ENCODE data around the gene ANGPTL4.
A peak's percentile ranks its signal among the peaks of the same experiment; 100 is the strongest.
"Not testable (repeated sequence)": the region's sequence is repeated elsewhere in the genome, so short reads cannot be mapped to it uniquely, and the experiment has no call there.

Gene ANGPTL4, protein sequence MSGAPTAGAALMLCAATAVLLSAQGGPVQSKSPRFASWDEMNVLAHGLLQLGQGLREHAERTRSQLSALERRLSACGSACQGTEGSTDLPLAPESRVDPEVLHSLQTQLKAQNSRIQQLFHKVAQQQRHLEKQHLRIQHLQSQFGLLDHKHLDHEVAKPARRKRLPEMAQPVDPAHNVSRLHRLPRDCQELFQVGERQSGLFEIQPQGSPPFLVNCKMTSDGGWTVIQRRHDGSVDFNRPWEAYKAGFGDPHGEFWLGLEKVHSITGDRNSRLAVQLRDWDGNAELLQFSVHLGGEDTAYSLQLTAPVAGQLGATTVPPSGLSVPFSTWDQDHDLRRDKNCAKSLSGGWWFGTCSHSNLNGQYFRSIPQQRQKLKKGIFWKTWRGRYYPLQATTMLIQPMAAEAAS

DNA sequence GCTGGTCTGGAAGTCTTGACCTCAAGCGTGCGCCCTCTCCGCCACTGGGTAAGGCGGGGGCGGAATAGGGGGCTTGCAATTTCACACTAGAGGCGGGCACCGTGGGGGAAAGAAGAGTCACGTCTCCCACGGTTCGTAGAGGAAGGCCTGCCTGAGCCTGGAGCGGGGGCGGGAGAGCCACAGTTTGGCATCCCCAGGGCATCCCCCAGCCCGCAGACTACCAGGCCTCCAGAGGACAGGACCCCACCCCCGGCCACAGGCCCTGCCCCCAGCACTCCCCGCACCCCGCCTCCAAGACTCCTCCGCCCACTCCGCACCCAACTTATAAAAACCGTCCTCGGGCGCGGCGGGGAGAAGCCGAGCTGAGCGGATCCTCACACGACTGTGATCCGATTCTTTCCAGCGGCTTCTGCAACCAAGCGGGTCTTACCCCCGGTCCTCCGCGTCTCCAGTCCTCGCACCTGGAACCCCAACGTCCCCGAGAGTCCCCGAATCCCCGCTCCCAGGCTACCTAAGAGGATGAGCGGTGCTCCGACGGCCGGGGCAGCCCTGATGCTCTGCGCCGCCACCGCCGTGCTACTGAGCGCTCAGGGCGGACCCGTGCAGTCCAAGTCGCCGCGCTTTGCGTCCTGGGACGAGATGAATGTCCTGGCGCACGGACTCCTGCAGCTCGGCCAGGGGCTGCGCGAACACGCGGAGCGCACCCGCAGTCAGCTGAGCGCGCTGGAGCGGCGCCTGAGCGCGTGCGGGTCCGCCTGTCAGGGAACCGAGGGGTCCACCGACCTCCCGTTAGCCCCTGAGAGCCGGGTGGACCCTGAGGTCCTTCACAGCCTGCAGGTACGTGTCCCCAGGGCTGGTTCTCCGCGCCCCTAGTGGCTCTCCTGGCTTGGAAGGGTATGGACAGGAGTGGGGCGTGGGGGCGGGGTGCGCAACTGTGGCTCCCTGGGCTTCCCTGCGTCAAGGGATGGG lies at the start of gene ANGPTL4:
TSS of gene ANGPTL4 (plus strand) at position 353 of the 969 bp plus-strand sequence. CDS start at position 520, 167 bp downstream.
- H3K4me3 ChIP-seq (ENCODE audit: low read depth, low read length), result no peak within 1 kb of the TSS
- TF ChIP-seq, protein P1, sequence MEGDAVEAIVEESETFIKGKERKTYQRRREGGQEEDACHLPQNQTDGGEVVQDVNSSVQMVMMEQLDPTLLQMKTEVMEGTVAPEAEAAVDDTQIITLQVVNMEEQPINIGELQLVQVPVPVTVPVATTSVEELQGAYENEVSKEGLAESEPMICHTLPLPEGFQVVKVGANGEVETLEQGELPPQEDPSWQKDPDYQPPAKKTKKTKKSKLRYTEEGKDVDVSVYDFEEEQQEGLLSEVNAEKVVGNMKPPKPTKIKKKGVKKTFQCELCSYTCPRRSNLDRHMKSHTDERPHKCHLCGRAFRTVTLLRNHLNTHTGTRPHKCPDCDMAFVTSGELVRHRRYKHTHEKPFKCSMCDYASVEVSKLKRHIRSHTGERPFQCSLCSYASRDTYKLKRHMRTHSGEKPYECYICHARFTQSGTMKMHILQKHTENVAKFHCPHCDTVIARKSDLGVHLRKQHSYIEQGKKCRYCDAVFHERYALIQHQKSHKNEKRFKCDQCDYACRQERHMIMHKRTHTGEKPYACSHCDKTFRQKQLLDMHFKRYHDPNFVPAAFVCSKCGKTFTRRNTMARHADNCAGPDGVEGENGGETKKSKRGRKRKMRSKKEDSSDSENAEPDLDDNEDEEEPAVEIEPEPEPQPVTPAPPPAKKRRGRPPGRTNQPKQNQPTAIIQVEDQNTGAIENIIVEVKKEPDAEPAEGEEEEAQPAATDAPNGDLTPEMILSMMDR (IDR thresholded peaks at IDR 0.05; ENCODE audit: borderline replicate concordance, insufficient read depth, low read depth, low read length), result no peak

DNA sequence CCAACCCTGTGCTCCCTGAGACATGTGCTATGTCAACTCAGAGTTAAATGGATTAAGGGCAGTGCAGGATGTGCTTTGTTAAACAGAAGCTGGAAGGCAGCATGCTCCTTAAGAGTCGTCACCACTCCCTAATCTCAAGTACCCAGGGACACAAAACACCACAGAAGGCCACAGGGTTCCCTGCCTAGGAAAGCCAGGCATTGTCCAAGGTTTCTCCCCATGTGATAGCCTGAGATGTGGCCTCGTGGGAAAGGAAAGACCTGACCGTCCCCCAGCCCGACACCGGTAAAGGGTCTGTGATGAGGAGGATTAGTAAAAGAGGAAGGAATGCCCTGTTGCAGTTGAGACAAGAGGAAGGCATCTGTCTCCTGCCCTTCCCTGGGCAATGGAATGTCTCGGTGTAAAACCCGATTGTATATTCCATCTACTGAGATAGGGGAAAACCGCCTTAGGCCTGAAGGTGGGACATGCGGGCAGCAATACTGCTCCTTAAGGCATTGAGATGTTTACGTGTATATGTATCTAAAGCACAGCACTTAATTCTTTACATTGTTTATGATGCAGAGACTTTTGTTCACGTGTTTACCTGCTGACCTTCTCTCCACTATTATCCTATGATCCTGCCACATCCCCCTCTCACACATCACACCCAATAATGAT lies 48.8 kb upstream of the ANGPTL4 start:
- not testable (repeated sequence) for H3K4me3 ChIP-seq (ENCODE audit: low read depth, low read length)

DNA sequence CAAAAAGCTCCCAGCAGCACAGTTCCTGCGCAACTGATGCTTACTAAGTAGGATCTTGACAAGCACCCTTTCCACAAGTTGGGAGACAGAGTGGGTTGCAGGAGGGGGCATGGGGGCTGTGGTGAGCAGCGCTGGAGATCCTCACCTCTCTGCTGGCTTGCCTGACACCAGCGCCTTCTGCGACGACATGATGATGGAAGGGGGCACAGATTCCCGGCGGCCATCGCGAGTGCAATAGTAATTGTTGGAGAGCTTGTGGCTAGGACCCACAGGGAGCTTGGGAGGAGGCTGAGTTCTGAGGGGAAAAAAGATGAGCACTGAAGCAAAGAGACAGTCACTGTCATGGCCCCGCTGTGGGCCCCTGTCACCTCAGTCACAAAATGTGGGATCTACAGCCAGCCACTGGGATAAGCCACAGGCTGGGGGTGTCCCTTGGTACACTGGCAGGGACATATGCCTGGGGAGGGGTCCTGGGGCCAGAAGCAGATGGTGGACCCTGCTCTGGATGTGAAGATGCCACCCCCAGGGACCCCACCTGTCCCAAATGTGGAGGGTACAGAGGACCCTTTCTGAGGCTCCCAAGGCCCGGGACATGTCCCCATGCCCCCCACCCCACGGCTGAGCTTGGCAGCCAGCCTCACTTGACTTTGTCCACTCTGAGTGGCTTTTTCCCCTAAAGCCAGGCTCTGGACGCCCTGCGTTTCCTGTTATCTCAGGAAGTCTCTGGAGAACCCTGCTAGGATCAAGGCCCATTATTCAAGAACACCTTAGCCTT lies 47.4 kb upstream of the ANGPTL4 start:
- TF ChIP-seq, protein P1 (IDR thresholded peaks at IDR 0.05; ENCODE audit: borderline replicate concordance, insufficient read depth, low read depth, low read length), result no peak
- no peak overlapping the region for H3K4me3 ChIP-seq (ENCODE audit: low read depth, low read length)

DNA sequence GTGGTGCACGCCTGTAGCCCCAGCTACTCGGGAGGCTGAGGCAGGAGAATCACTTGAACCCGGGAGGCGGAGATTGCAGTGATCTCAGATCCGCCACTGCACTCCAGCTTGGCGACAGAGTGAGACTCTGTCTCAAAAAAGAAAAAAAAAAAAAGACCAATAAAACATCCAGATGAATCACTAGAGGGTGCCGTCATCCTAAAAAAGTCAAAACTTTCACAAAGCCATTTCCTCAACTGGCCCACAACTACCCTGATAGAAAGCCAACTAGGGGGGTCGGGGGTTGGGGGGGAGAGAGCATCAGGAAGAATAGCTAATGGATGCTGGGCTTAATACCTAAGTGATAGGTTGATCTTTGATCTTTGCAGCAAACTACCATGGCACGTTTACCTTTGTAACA lies 45.1 kb upstream of the ANGPTL4 start:
- not testable (repeated sequence) for H3K4me3 ChIP-seq (ENCODE audit: low read depth, low read length)

DNA sequence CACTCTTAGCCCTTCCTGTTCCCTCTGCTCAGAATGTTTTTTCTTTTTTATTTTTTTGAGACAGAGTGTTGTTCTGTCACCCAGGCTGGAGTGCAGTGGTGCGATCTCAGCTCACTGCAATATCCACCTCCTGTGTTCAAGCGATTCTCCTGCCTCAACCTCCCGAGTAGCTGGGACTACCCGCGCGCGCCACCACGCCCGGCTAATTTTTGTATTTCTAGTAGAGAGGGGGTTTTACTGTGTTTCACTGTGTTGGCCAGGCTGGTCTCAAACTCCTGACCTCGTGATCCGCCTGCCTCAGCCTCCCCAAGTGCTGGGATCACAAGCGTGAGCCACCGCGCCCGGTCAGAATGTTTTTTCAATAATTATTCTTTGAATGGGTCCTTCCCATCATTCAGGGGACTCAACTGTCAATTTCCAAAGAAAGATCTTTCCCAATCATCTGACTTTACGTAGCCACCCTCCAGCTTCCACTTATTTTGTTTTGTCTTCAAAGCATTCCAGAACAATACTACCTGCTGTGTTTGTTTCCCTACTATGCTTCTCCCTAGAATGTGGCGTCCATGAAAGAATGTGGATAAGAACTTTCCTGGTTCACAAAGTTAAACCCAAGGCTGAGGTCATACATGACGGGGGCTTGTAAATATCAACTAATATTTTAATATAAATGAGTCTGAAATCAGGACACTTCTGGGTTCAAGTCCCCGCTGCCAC lies 44.0 kb upstream of the ANGPTL4 start:
- TF ChIP-seq, protein P1 (IDR thresholded peaks at IDR 0.05; ENCODE audit: borderline replicate concordance, insufficient read depth, low read depth, low read length), result no peak
- H3K4me3 ChIP-seq (ENCODE audit: low read depth, low read length), result peak overlapping the region; percentile 95

DNA sequence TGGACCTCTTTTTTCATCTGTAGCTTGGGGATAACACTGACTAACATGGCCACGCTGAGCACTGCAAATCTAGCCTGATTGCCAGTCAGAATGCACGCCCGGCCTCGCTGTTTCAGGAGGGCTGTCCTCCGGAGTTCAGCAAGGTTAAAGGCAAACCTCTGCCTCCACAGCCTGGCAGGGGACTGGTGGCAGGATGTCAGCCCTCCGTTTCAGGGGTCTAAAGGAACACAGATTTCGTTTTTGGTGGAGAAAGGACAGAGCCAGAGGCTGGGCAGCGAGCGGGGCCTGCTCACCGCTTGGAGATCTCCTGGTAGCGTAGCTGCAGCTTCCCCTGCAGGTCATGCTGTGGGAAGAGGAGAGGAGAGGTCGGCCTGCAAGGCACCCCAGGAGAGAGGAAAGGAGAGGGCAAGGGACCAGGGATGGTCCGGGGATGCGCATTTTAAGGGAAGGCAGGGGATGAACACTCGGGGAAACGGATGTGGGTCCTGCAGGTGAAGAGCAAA lies 43.3 kb upstream of the ANGPTL4 start:
- TF ChIP-seq, protein P1 (IDR thresholded peaks at IDR 0.05; ENCODE audit: borderline replicate concordance, insufficient read depth, low read depth, low read length), result no peak
- H3K4me3 ChIP-seq (ENCODE audit: low read depth, low read length), result peak overlapping the region; percentile 95

Data from GM12875 (cell line).